ENCODE results near the gene NOP10. TPM values are rescaled to one million over a fixed set of nuclear protein-coding genes. Genes with fewer than 3 reads are reported as not detected.

NOP10 gene
- total and polyA plus RNA-seq, 2 donors (not counting 1 experiment from before 2014, with no cell fraction given): 68.2 to 133 TPM

GRCh38 chr15:34365836-34366235, 22.9 kb upstream of the NOP10 start:
- Histone ChIP-seq H3K27ac (ENCODE audit: low read length in 2 of 2) (no peak overlapping the region), H3K4me1 (ENCODE audit: control insufficient read depth in 2 of 2, insufficient read depth in 2 of 2, low read length in 2 of 2) (peaks cover 18 to 28% of the 10 kb centered on the region in 2 donors), H4K20me1 (ENCODE audit: control insufficient read depth, insufficient read depth, low read length, poor library complexity, severe bottlenecking) (peaks cover 15% of the 10 kb centered on the region), H3K79me2 (ENCODE audit: control insufficient read depth, insufficient read depth, low read length) (peaks cover 18% of the 10 kb centered on the region), H3K4me2 (replicated peaks; ENCODE audit: low read depth, low read length, poor library complexity, severe bottlenecking) (peak overlapping the region; percentile 93), H2AFZ (ENCODE audit: insufficient read depth, low read depth, low read length, poor library complexity, severe bottlenecking) (peak overlapping the region; percentile 95), H3K27me3 (replicated peaks in 1 of 4; ENCODE audit: control extremely low read depth in 1 of 4, control insufficient read depth in 3 of 4, insufficient read depth in 4 of 4, low read length in 3 of 4) (no peaks in the 10 kb centered on the region), H3K36me3 (replicated peaks in 1 of 2; ENCODE audit: control extremely low read depth in 1 of 2, control insufficient read depth in 1 of 2, extremely low read depth in 1 of 2, insufficient read depth in 2 of 2, low read length in 1 of 2) (peaks cover 0 to 5% of the 10 kb centered on the region in 2 experiments), H3K4me3 (ENCODE audit: control extremely low read depth in 1 of 5, extremely low read depth in 1 of 5, insufficient read depth in 1 of 5, low read depth in 2 of 5, low read length in 4 of 5) (peak overlapping the region in 4 of 5 experiments; percentile 65 to 90 (median 74)), H3K9ac (ENCODE audit: low read length) (peak overlapping the region; percentile 86), H3K9me3 (ENCODE audit: control extremely low read depth in 1 of 3, control insufficient read depth in 2 of 3, insufficient read depth in 1 of 3, low read length in 2 of 3) (no peaks in the 10 kb centered on the region)
- Mint-ChIP-seq H3K27me3 (no peaks in the 10 kb centered on the region), H3K4me1 (peaks cover 40% of the 10 kb centered on the region), H3K27ac (peak overlapping the region; percentile 42), H3K4me3 (peak overlapping the region; percentile 96), H3K9me3 (ENCODE audit: insufficient read depth) (no peaks in the 10 kb centered on the region)
- intact Hi-C loops (cut with micrococcal nuclease): loop anchor here (5.0 kb wide), 2 partner anchors 329 to 621 kb away; partner anchors contain the start of genes AVEN and ZNF770
- CTCF ChIA-PET: interaction anchor here (0.6 to 5.0 kb wide), 4 partner anchors 23 to 257 kb away, joined by 3 to 129 read pairs (median 24); partner anchors contain the start of genes NOP10, NUTM1 and SLC12A6
- POLR2A ChIA-PET: interaction anchor here (2.8 kb wide), 2 partner anchors 23 to 29 kb away, joined by 21 to 23 read pairs; partner anchors contain the start of genes NOP10, NUTM1 and SLC12A6
- WGBS (ENCODE audit: insufficient coverage): 46% methylated on average over 3 of the region's 5 CpGs
- DNase-seq (no peak), ATAC-seq (ENCODE audit: low read depth) (no peak)
- TF ChIP-seq EZH2 (IDR thresholded peaks at IDR 0.05; ENCODE audit: borderline replicate concordance, insufficient read depth, low read depth, low read length, poor library complexity, severe bottlenecking) (no peak), CTCF (IDR thresholded peaks at IDR 0.05) (no peak)

GRCh38 chr15:34365091-34365825, 22.3 kb upstream of the NOP10 start:
- peak overlapping the region in 1 of 5 experiments; percentile 81 for H3K4me3 ChIP-seq (ENCODE audit: control extremely low read depth in 1 of 5, extremely low read depth in 1 of 5, insufficient read depth in 1 of 5, low read depth in 2 of 5, low read length in 4 of 5)
- ChIA-PET POLR2A (no interaction called here), CTCF (interaction anchor here (1.3 to 5.0 kb wide), 3 partner anchors 22 to 124 kb away, joined by 12 to 129 read pairs (median 37); partner anchors contain the start of genes NOP10, NUTM1 and SLC12A6)
- Mint-ChIP-seq H3K27me3 (no peaks in the 10 kb centered on the region), H3K9me3 (ENCODE audit: insufficient read depth) (no peaks in the 10 kb centered on the region), H3K27ac (no peak overlapping the region), H3K4me3 (peak overlapping the region; percentile 96), H3K4me1 (peaks cover 38% of the 10 kb centered on the region)
- no peak for TF ChIP-seq EZH2 (IDR thresholded peaks at IDR 0.05; ENCODE audit: borderline replicate concordance, insufficient read depth, low read depth, low read length, poor library complexity, severe bottlenecking)
- intact Hi-C loops (cut with micrococcal nuclease): loop anchor here (5.0 kb wide), 2 partner anchors 328 to 622 kb away; partner anchors contain the start of genes AVEN and ZNF770
- peak overlapping the region; percentile 6 for H2AFZ ChIP-seq (ENCODE audit: insufficient read depth, low read depth, low read length, poor library complexity, severe bottlenecking)
- peaks cover 0 to 10% of the 10 kb centered on the region in 2 experiments for H3K36me3 ChIP-seq (replicated peaks in 1 of 2; ENCODE audit: control extremely low read depth in 1 of 2, control insufficient read depth in 1 of 2, extremely low read depth in 1 of 2, insufficient read depth in 2 of 2, low read length in 1 of 2)
- H3K9me3 ChIP-seq (ENCODE audit: control extremely low read depth in 1 of 3, control insufficient read depth in 2 of 3, insufficient read depth in 1 of 3, low read length in 2 of 3): no peaks in the 10 kb centered on the region
- no peak for ATAC-seq (ENCODE audit: low read depth)
- H3K27me3 ChIP-seq (replicated peaks in 1 of 4; ENCODE audit: control extremely low read depth in 1 of 4, control insufficient read depth in 3 of 4, insufficient read depth in 4 of 4, low read length in 3 of 4): no peaks in the 10 kb centered on the region
- no peak for DNase-seq
- 97% methylated on average over 11 of the region's 16 CpGs for WGBS (ENCODE audit: insufficient coverage)
- peak overlapping the region; percentile 93 for H3K4me2 ChIP-seq (replicated peaks; ENCODE audit: low read depth, low read length, poor library complexity, severe bottlenecking)
- peaks cover 18% of the 10 kb centered on the region for H3K79me2 ChIP-seq (ENCODE audit: control insufficient read depth, insufficient read depth, low read length)
- peaks cover 15% of the 10 kb centered on the region for H4K20me1 ChIP-seq (ENCODE audit: control insufficient read depth, insufficient read depth, low read length, poor library complexity, severe bottlenecking)
- no peak overlapping the region for H3K27ac ChIP-seq (ENCODE audit: low read length in 2 of 2)
- no peak overlapping the region for H3K9ac ChIP-seq (ENCODE audit: low read length)
- peaks cover 18 to 28% of the 10 kb centered on the region in 2 donors for H3K4me1 ChIP-seq (ENCODE audit: control insufficient read depth in 2 of 2, insufficient read depth in 2 of 2, low read length in 2 of 2)
